ENCODE measurements around the gene PLD6.

DNA sequence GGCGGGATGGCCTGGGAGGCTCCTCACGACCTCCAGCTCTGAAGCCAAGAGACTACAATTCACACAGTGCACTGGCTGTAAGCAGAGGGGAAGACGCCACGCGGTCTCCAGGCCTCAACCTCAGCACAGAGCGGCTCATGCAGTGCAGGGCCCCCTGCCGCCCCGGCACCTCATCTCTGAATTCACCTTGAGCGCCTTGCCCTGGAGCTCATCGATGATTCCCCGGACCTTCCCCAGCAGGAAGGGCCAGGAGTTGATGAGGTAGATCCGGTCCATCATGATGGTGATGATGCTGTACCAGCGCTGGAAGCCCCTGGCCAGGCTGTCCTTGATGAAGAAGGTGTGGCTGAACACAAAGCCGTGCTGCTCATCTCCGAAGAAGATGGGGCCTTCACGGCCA lies 17.6 kb upstream of the PLD6 start:
- TF ChIP-seq, protein P1, sequence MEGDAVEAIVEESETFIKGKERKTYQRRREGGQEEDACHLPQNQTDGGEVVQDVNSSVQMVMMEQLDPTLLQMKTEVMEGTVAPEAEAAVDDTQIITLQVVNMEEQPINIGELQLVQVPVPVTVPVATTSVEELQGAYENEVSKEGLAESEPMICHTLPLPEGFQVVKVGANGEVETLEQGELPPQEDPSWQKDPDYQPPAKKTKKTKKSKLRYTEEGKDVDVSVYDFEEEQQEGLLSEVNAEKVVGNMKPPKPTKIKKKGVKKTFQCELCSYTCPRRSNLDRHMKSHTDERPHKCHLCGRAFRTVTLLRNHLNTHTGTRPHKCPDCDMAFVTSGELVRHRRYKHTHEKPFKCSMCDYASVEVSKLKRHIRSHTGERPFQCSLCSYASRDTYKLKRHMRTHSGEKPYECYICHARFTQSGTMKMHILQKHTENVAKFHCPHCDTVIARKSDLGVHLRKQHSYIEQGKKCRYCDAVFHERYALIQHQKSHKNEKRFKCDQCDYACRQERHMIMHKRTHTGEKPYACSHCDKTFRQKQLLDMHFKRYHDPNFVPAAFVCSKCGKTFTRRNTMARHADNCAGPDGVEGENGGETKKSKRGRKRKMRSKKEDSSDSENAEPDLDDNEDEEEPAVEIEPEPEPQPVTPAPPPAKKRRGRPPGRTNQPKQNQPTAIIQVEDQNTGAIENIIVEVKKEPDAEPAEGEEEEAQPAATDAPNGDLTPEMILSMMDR (IDR thresholded peaks at IDR 0.05), result no peak
- TF ChIP-seq POLR2A (IDR thresholded peaks at IDR 0.05), result no peak
